ENCODE data around the gene CEP20. TPM values are rescaled to one million over a fixed set of nuclear protein-coding genes. Genes with fewer than 3 reads are reported as not detected.

CEP20 gene
- total and polyA plus RNA-seq, 2 of the 8 experiments (the other 6 are each of a cell fraction or from before 2014, with no cell fraction given): 16.2 to 49.0 TPM

GRCh38 chr16:15886078-15886477 lies 2.3 kb downstream of the CEP20 start (continued):
- no peak for TF ChIP-seq SAP30 (IDR thresholded peaks at IDR 0.05; ENCODE audit: insufficient read depth, insufficient replicate concordance, low read length)
- no peak for TF ChIP-seq JUN (IDR thresholded peaks at IDR 0.05; ENCODE audit: low read depth, low read length)
- no peak for TF ChIP-seq FOSL1 (IDR thresholded peaks at IDR 0.05; ENCODE audit: insufficient read depth, low read depth, low read length)
- no peak for TF ChIP-seq GTF2F1 (IDR thresholded peaks at IDR 0.05; ENCODE audit: borderline replicate concordance, low read depth, low read length)
- no peak for TF ChIP-seq RAD21 (IDR thresholded peaks at IDR 0.05 in 1 of 2, conservative IDR thresholded peaks at IDR 0.05 in 1 of 2; ENCODE audit: low read depth in 2 of 2, low read length in 2 of 2)
- TF ChIP-seq BACH1 (IDR thresholded peaks at IDR 0.05; ENCODE audit: low read length): no peak
- no peak for TF ChIP-seq RFX5 (IDR thresholded peaks at IDR 0.05; ENCODE audit: borderline replicate concordance, low read depth, low read length)
- no peak for TF ChIP-seq POU5F1 (IDR thresholded peaks at IDR 0.05; ENCODE audit: low read depth, low read length)
- TF ChIP-seq TAF7 (optimal IDR thresholded peaks at IDR 0.05; ENCODE audit: borderline replicate concordance, low read depth, low read length): no peak
- no peak for TF ChIP-seq ZNF274 (IDR thresholded peaks at IDR 0.05; ENCODE audit: borderline replicate concordance, extremely low read depth, low read length)
